ENCODE data around the gene AKAP6.

AKAP6 gene

DNA sequence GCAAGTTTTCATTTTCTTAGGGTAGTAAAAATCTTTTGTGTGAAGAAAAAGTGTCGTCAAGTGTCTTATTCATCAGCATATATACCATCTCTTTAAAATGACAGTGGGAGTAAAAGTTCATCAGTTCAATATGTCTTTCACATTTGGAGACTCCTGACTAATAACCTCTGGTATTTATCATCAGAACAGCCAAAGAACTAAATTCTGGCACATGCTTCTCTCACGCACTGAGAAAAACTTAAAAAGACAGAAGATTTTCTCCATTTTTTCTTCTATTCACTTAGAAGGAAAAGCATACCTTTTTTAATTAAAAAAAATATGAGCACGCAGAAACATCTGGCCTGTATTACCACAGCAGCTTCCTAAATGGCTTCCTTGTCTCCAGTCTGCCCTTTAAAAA is 265.7 kb downstream of the AKAP6 start:
- no peak overlapping the region for H3K4me3 Mint-ChIP-seq
- intact Hi-C loops (cut with micrococcal nuclease) = no loop called here
- H3K27ac Mint-ChIP-seq = no peak overlapping the region
- H3K27me3 Mint-ChIP-seq = no peaks in the 10 kb centered on the region
- H3K36me3 Mint-ChIP-seq (ENCODE audit: low read depth) = no peaks in the 10 kb centered on the region
- peaks cover 6% of the 10 kb centered on the region for H3K4me1 Mint-ChIP-seq (ENCODE audit: low read depth)
- H3K9me3 Mint-ChIP-seq = no peaks in the 10 kb centered on the region

DNA sequence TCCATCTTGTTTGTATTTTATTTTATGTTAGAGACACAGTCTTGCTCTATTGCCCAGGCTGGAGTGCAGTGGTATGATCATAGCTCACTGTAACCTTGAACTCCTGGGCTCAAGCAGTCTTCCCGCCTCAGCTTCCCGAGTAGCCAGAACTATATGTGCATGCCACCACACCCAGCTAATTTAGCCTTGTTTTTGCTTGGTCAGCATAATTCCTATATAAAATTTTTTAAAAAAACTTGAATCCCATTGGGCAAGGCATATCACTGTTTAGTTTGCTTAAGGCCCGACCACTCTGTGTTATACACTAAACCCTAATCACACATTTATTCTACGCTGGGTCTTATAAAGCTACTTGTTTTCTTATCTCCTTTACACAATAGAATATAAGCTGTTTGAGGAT is 266.4 kb downstream of the AKAP6 start:
- H3K27ac Mint-ChIP-seq = no peak overlapping the region
- H3K36me3 Mint-ChIP-seq (ENCODE audit: low read depth) = no peaks in the 10 kb centered on the region
- intact Hi-C loops (cut with micrococcal nuclease) = no loop called here

DNA sequence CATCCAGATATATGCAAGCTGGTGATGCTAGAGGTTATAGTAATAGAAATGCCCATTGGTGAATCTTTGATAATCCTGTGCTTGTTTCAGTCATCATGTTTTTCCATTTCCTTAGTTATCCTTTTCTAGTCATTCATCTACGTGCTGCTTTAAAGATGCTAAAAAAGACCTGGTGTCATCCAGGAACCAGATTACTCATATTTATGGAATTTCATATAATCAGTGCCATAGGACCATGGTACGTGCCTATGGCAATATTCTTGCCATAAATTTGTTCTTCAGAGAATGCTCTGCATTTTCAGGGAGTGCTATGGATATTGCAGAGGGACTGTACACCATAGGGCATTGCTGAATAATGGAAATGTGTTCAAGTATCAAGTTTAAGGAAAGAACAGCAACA is 267.3 kb downstream of the AKAP6 start:
- H3K9me3 Mint-ChIP-seq = no peaks in the 10 kb centered on the region

More for the DNA sequence above, 266.4 kb downstream of the AKAP6 start:
- H3K27me3 Mint-ChIP-seq = no peaks in the 10 kb centered on the region
- no peak overlapping the region for H3K4me3 Mint-ChIP-seq
- peaks cover 6% of the 10 kb centered on the region for H3K4me1 Mint-ChIP-seq (ENCODE audit: low read depth)
- H3K9me3 Mint-ChIP-seq = no peaks in the 10 kb centered on the region

DNA sequence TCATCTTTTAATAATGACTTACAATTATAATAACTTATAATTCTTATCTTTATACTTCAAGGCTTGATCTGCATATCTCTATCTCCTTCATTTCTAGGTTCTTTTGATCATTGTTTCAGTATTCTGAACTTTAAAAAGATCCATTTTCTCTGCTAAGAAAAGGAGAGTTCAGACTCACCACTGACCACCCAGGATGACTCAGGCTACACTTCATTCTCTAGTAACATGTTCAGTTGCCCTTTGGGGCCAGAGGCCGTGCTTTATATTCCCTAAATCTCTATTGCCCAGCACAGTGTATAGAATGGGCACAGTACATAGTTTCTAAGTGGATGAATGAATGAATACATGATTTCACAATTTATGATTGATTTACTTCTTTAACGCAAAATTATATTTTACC is 268.7 kb downstream of the AKAP6 start:
- H3K4me3 Mint-ChIP-seq = no peak overlapping the region
- H3K36me3 Mint-ChIP-seq (ENCODE audit: low read depth) = no peaks in the 10 kb centered on the region
- peaks cover 13% of the 10 kb centered on the region for H3K4me1 Mint-ChIP-seq (ENCODE audit: low read depth)
- no peaks in the 10 kb centered on the region for H3K27me3 Mint-ChIP-seq
- no peaks in the 10 kb centered on the region for H3K9me3 Mint-ChIP-seq
- intact Hi-C loops (cut with micrococcal nuclease) = no loop called here
- H3K27ac Mint-ChIP-seq = no peak overlapping the region

More for the DNA sequence above, 267.3 kb downstream of the AKAP6 start:
- intact Hi-C loops (cut with micrococcal nuclease) = no loop called here
- peaks cover 6% of the 10 kb centered on the region for H3K4me1 Mint-ChIP-seq (ENCODE audit: low read depth)
- H3K27me3 Mint-ChIP-seq = no peaks in the 10 kb centered on the region
- H3K4me3 Mint-ChIP-seq = no peak overlapping the region
- H3K27ac Mint-ChIP-seq = no peak overlapping the region
- no peaks in the 10 kb centered on the region for H3K36me3 Mint-ChIP-seq (ENCODE audit: low read depth)

DNA sequence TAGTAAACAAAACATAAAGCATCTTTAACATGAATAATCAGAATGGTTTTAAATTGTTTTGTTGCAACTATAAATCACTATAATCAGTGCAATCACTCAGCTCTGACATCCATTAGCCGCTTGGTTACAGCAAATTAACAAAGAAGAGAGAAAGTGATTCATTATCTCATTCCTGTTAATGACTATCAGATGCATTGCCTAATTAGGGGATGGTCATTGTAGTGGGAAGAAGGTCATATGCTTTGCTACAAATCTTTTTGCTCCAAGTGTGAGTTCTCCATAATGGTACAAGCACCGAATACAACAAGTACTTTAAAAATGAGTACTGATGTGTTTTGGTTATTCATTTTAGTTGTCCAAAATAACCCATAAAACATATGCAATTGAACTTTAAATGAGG is 272.0 kb downstream of the AKAP6 start:
- no peaks in the 10 kb centered on the region for H3K36me3 Mint-ChIP-seq (ENCODE audit: low read depth)
- no peaks in the 10 kb centered on the region for H3K27me3 Mint-ChIP-seq
- H3K9me3 Mint-ChIP-seq = no peaks in the 10 kb centered on the region
- peaks cover 12% of the 10 kb centered on the region for H3K4me1 Mint-ChIP-seq (ENCODE audit: low read depth)
- no peak overlapping the region for H3K27ac Mint-ChIP-seq
- intact Hi-C loops (cut with micrococcal nuclease) = no loop called here
- H3K4me3 Mint-ChIP-seq = no peak overlapping the region

DNA sequence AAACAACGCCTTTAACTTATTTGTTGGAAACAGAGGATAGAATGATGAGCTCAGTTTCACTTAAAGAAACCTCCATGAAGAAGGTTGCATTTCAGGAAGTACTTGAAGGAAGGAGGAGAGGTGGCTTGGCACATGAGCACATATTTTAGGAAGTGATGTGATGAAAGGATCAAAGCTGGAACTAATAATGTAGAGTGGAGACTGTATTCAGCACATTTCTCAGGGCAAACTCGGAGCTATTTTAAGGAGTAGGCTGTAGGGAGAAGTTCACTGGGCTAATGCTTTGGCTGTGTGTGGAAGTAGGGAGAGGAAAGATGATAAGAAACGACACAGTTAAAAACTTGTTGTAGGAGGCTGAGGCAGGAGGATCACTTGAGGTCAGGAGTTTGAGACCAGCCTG is 272.8 kb downstream of the AKAP6 start:
- Mint-ChIP-seq H3K4me3 (no peak overlapping the region), H3K4me1 (ENCODE audit: low read depth) (peaks cover 12% of the 10 kb centered on the region), H3K27me3 (no peaks in the 10 kb centered on the region), H3K27ac (no peak overlapping the region), H3K36me3 (ENCODE audit: low read depth) (no peaks in the 10 kb centered on the region), H3K9me3 (no peaks in the 10 kb centered on the region)
- intact Hi-C loops (cut with micrococcal nuclease) = no loop called here

DNA sequence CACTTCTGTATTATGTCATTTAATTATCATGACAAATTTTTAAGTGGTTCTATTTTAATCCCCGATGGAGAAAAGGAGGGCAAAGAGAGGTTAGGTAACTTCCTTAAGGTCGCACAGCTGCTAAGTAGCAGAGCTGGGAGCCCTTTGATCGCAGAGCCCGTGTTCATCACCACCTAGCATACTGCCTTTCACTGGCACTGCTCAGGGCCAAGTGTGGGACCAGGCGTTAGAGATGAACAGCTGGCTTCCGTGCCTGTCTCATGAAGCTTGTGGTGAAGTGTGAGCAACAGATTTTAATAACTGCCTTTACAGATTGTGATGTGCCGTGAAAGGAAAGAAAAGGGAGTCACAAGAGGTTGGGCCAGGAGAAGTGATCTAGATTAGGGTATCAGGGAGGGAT is 273.6 kb downstream of the AKAP6 start:
- no peak overlapping the region for H3K27ac Mint-ChIP-seq

DNA sequence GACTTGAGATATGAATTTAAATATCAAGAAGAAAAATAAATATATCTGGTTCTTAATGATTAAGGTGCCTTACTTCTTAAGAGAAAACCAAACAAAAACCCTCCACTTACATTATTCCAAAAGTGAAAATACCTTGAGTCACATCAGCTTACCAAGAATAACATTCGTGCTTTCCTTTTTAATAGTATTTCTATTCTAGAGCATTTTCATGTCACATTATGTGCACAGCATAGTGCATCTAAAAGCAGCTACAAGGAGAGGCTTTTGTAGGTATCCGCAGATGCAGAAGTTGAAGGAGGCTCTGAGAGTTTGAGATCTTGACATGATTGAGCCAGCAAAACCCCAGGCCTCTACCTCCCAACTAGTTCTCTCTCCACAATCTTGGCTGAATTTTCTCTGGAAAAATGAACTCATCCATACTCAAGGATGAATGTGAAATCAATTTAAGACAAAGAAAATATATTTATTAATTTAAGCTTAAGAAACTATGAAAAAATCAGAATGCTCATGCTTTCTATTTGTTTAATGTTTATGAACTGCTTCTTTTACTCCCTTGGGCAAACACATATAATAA is 275.0 kb downstream of the AKAP6 start:
- no peaks in the 10 kb centered on the region for H3K27me3 Mint-ChIP-seq
- peaks cover 12% of the 10 kb centered on the region for H3K4me1 Mint-ChIP-seq (ENCODE audit: low read depth)
- intact Hi-C loops (cut with micrococcal nuclease) = no loop called here
- H3K36me3 Mint-ChIP-seq (ENCODE audit: low read depth) = no peaks in the 10 kb centered on the region
- no peaks in the 10 kb centered on the region for H3K9me3 Mint-ChIP-seq
- no peak overlapping the region for H3K27ac Mint-ChIP-seq
- H3K4me3 Mint-ChIP-seq = no peak overlapping the region

More for the DNA sequence above, 273.6 kb downstream of the AKAP6 start:
- H3K9me3 Mint-ChIP-seq = no peaks in the 10 kb centered on the region
- intact Hi-C loops (cut with micrococcal nuclease) = no loop called here
- no peaks in the 10 kb centered on the region for H3K27me3 Mint-ChIP-seq
- no peak overlapping the region for H3K4me3 Mint-ChIP-seq
- H3K4me1 Mint-ChIP-seq (ENCODE audit: low read depth) = peaks cover 12% of the 10 kb centered on the region
- no peaks in the 10 kb centered on the region for H3K36me3 Mint-ChIP-seq (ENCODE audit: low read depth)

DNA sequence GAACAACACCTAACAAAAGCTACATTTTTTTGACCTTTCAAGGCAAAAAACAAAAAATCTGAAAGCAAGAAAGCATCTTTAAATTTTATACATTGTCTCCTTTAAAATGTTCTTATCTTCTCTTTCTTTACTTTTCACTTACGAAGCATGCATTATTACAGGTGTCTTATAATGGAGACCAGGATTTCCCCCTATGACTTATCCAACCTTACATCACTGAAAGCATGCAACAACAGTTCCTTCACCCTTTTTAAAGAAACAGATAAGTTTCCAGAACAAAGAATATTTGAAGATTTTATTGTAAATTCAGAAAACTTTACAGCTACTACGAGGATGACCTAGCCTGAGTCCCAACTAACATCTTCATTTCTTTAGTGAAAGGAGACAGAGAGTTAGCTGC is 277.2 kb downstream of the AKAP6 start:
- Mint-ChIP-seq H3K9me3 (no peaks in the 10 kb centered on the region), H3K27me3 (no peaks in the 10 kb centered on the region), H3K4me3 (no peak overlapping the region), H3K36me3 (ENCODE audit: low read depth) (no peaks in the 10 kb centered on the region), H3K4me1 (ENCODE audit: low read depth) (peaks cover 12% of the 10 kb centered on the region), H3K27ac (no peak overlapping the region)
- intact Hi-C loops (cut with micrococcal nuclease) = no loop called here

DNA sequence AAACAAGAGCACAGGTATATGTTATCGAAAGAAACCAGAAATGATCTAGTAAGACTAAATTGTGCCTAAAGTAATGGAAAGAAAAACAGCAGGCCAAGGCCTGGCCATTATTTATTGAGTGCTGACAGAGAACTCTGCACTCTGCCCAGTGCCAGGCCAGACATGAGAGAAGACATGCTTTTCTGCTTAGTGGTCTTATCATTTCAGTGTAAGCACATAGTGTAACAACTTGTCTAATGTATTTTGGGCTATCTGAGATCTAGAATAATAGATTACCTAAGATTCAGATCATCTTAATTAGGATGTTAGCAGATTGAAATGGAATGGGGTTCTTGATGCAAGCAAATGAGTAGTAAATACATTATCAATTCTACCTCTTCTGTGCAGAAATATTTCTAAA is 278.3 kb downstream of the AKAP6 start:
- H3K4me1 Mint-ChIP-seq (ENCODE audit: low read depth) = peaks cover 6% of the 10 kb centered on the region
- intact Hi-C loops (cut with micrococcal nuclease) = no loop called here
- H3K27me3 Mint-ChIP-seq = no peaks in the 10 kb centered on the region
- no peak overlapping the region for H3K4me3 Mint-ChIP-seq
- H3K27ac Mint-ChIP-seq = no peak overlapping the region
- H3K9me3 Mint-ChIP-seq = no peaks in the 10 kb centered on the region
- no peaks in the 10 kb centered on the region for H3K36me3 Mint-ChIP-seq (ENCODE audit: low read depth)

DNA sequence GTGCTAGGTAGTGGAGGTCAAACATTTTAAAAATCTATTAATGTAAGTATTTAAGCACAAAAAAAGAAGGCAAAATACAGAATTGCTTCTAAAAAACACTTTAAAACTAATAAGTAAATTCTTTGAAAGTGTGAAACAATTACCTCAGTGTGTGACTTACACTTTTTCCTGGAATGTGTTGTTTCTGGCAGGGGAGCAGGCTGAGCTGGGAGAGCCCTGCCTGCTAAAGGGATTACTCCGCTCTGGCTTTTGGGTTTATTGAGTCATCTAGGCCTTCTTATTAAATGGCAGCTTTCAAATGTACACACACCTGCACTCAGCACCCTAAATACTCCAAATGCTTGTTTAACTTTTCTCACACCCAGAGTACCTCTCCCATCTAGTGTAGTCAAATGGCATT is 279.8 kb downstream of the AKAP6 start:
- no peaks in the 10 kb centered on the region for H3K4me1 Mint-ChIP-seq (ENCODE audit: low read depth)
- no peak overlapping the region for H3K27ac Mint-ChIP-seq
- intact Hi-C loops (cut with micrococcal nuclease) = no loop called here
- no peaks in the 10 kb centered on the region for H3K27me3 Mint-ChIP-seq
- no peaks in the 10 kb centered on the region for H3K9me3 Mint-ChIP-seq
- no peak overlapping the region for H3K4me3 Mint-ChIP-seq
- H3K36me3 Mint-ChIP-seq (ENCODE audit: low read depth) = no peaks in the 10 kb centered on the region

DNA sequence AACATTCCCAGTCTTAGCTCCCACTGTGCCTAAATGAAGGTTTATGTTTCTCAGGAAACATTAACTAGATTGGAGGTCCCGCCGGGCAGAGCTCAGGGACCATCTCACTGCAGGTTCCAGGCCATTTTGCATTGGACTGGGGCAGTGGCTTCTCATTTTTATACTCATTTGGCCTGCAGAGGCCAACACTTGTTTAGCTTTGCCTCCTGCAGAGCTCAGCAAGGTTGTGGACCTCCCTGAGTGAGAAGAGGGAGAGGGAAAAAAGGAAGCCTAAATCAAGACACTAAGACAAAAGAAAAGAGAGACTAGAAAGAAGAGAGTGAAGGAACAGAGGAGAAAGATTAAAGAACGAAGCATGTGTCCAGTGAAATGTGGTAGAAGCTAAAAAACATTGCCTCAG is 280.3 kb downstream of the AKAP6 start:
- no peaks in the 10 kb centered on the region for H3K9me3 Mint-ChIP-seq
- H3K4me3 Mint-ChIP-seq = no peak overlapping the region
- no peaks in the 10 kb centered on the region for H3K27me3 Mint-ChIP-seq
- intact Hi-C loops (cut with micrococcal nuclease) = no loop called here
- no peaks in the 10 kb centered on the region for H3K36me3 Mint-ChIP-seq (ENCODE audit: low read depth)
- H3K27ac Mint-ChIP-seq = no peak overlapping the region
- H3K4me1 Mint-ChIP-seq (ENCODE audit: low read depth) = no peaks in the 10 kb centered on the region

DNA sequence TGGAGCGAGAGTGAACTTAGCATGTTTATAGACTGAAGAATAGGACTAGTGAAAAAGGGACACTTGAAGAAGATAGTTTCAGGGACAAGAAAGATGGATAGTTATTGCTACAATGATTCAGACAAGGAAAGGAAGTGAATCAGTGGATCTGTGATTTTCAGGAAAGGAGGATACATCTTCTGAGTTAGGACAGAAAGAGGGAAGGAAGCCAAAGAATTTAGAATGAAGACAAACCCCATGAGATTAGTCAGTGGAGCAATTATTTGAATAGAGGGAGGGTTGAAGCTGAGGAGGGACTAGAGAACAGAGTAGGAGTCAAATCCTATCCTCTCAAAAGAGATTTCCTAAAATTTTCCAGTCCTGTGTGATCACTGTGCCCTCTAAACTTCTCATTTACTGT is 282.7 kb downstream of the AKAP6 start:
- no peaks in the 10 kb centered on the region for H3K27me3 Mint-ChIP-seq
- no peaks in the 10 kb centered on the region for H3K9me3 Mint-ChIP-seq
- H3K36me3 Mint-ChIP-seq (ENCODE audit: low read depth) = no peaks in the 10 kb centered on the region
- intact Hi-C loops (cut with micrococcal nuclease) = no loop called here
- H3K4me3 Mint-ChIP-seq = no peak overlapping the region
- no peak overlapping the region for H3K27ac Mint-ChIP-seq
- H3K4me1 Mint-ChIP-seq (ENCODE audit: low read depth) = no peaks in the 10 kb centered on the region

DNA sequence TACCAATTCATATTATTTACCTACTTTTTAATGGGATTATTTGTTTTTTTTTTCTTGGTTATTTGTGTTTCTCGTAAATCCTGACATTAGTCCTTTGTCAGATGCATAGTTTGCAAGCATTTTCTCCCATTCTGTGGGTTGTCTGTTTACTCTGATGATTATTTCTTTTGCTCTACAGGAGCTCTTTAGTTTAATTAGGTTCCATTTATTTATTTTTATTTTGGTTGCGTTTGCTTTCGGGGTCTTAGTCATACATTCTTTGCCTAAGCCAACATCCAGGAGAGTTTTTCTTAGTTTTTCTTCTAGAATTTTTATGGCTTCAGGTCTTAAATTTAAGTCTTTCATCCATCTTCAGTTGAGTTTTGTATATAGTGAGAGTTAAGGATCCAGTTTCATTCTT is 289.9 kb downstream of the AKAP6 start:
- peaks cover 5% of the 10 kb centered on the region for H3K4me1 Mint-ChIP-seq (ENCODE audit: low read depth)
- intact Hi-C loops (cut with micrococcal nuclease) = no loop called here
- no peaks in the 10 kb centered on the region for H3K36me3 Mint-ChIP-seq (ENCODE audit: low read depth)
- no peak overlapping the region for H3K27ac Mint-ChIP-seq
- H3K27me3 Mint-ChIP-seq = peaks cover 1% of the 10 kb centered on the region
- H3K4me3 Mint-ChIP-seq = no peak overlapping the region
- no peaks in the 10 kb centered on the region for H3K9me3 Mint-ChIP-seq

DNA sequence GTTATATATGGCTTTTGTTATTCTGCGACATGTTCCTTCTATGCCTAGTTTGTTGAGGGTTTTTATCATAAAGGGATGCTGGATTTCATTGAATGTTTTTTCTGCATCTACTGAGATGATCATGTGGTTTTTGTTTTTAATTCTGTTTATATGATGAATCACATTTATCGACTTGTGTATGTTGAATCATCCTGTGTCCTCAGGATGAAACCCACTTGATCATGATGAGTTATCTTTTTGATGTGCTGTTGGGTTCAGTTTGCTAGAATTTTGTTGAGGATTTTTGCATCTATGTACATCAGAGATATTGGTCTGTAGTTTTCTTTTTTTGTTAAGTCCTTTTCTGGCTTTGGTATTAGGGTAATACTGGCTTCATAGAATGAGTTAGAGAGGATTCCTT is 291.2 kb downstream of the AKAP6 start:
- H3K9me3 Mint-ChIP-seq = no peaks in the 10 kb centered on the region
- peaks cover 1% of the 10 kb centered on the region for H3K27me3 Mint-ChIP-seq
- H3K27ac Mint-ChIP-seq = no peak overlapping the region
- peaks cover 5% of the 10 kb centered on the region for H3K4me1 Mint-ChIP-seq (ENCODE audit: low read depth)
- intact Hi-C loops (cut with micrococcal nuclease) = no loop called here
- no peak overlapping the region for H3K4me3 Mint-ChIP-seq
- no peaks in the 10 kb centered on the region for H3K36me3 Mint-ChIP-seq (ENCODE audit: low read depth)
